ENCODE measurements around the gene SOWAHD.

DNA sequence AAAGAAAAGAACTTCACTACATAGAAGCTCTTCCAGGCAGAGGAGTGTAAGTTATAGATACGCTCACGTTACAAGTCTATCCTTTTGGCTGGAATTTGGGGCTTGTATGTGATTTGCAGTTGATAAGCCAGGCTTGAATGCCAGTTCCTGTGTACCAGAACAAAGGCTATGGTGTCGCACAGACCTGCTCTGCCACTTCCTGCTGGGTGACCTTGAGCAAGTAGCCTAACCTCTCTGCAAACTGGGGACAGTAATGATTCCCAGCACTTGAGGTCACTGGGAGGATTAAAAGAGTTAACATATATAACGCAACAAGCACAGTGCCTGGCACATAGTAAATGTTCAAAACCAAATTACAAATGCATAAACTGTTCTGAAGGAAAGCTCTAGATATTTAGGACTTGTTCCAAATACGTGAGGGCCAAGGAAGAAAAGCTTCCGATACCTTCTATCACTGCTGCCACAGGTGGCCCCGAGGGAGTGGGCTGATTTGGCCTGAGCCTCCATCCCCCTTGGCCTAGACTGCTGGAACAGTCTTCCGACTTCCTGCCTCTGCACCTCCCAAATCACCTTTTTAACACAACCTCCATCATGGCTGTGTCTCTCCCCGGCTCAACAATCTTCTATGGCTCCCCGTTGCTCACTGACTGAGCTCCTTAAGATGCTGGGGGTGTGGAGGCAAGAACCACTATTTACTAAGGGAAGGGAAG is 1.3 kb upstream of the SOWAHD start:
- no peak for TF ChIP-seq POLR2A (IDR thresholded peaks at IDR 0.05)
- no peak for TF ChIP-seq CTCF (IDR thresholded peaks at IDR 0.05)
- TF ChIP-seq POLR2AphosphoS5 (IDR thresholded peaks at IDR 0.05), result no peak
